Smooth muscle cell (in vitro differentiated cells): ENCODE data around the gene NMT2. TPM values are rescaled to one million over a fixed set of nuclear protein-coding genes. Genes with fewer than 3 reads are reported as not detected.
"Not testable (repeated sequence)": the region's sequence is repeated elsewhere in the genome, so short reads cannot be mapped to it uniquely, and the experiment has no call there.

ENCODE experiments used
- DNase-seq: peaks from one replicate; lab custom pipeline; 2025; ENCODE audit not compliant: unreplicated experiment; lab: John Stamatoyannopoulos, UW
- H2AFZ ChIP-seq: fragments of 200-600 bp; sonication (generic); 2 replicates; pipeline ENCODE4 v1.6.0; 2016; ENCODE audit warnings: antibody characterized with exemption, low read depth, mild to moderate bottlenecking
- H3F3A ChIP-seq: fragments of 200-600 bp; sonication (generic); 2 replicates; pipeline ENCODE4 v1.6.0; 2017; ENCODE audit warnings: antibody characterized with exemption, low read depth
- H3K27ac ChIP-seq: fragments of 200-600 bp; sonication (generic); 2 replicates; pipeline ENCODE4 v1.5.1; 2016; ENCODE audit warnings: low read depth, mild to moderate bottlenecking
- H3K27me3 ChIP-seq: fragments of 200-600 bp; sonication (generic); 2 replicates; pipeline ENCODE4 v1.6.1; 2016; ENCODE audit warnings: low read depth, mild to moderate bottlenecking
- H3K36me3 ChIP-seq: fragments of 200-600 bp; sonication (generic); 2 replicates; pipeline ENCODE4 v1.5.1; 2016; ENCODE audit warnings: low read depth
- H3K4me1 ChIP-seq: fragments of 200-600 bp; sonication (generic); 2 replicates; pipeline ENCODE4 v1.5.1; 2016; ENCODE audit warnings: low read depth
- H3K4me2 ChIP-seq: fragments of 200-600 bp; sonication (generic); 2 replicates; pipeline ENCODE4 v1.6.0; 2016; ENCODE audit warnings: mild to moderate bottlenecking
- H3K4me3 ChIP-seq: fragments of 200-600 bp; sonication (generic); 2 replicates; pipeline ENCODE4 v1.5.1; 2016; ENCODE audit warnings: mild to moderate bottlenecking
- H3K79me2 ChIP-seq: fragments of 200-600 bp; sonication (generic); 2 replicates; pipeline ENCODE4 v1.6.0; 2016; ENCODE audit warnings: low read depth, mild to moderate bottlenecking
- H3K9ac ChIP-seq: fragments of 200-600 bp; sonication (generic); 2 replicates; pipeline ENCODE4 v1.6.0; 2016; ENCODE audit warnings: low read depth
- H3K9me3 ChIP-seq: fragments of 200-600 bp; sonication (generic); replicated peaks from 2 replicates; pipeline ENCODE4 v1.5.1; 2016; ENCODE audit warnings: low read depth
- H4K20me1 ChIP-seq: fragments of 200-600 bp; sonication (generic); 2 replicates; pipeline ENCODE4 v1.6.0; 2016; ENCODE audit warnings: low read depth
- whole genome bisulfite sequencing: methylation state at CpG from one replicate; pipeline ENCODE4 v1.1.7; 2016; ENCODE audit warnings: low lambda C conversion rate; 5-methylcytosine and 5-hydroxymethylcytosine counted together
- polyA plus RNA-seq: library from polyadenylated mRNA; unstranded; fragments of >200 nt; fragmentation: Nextera tagmentation; extraction: Ambion mirVana; gene quantifications from 2 replicates; pipeline ENCODE4 v1.2.1, GENCODE V29; 2016
- total RNA-seq: library from RNA; depleted of rRNA; stranded (reverse); fragments of >200 nt; gene quantifications from 2 replicates; pipeline ENCODE4 v1.2.3, GENCODE V29; 2014
- TF ChIP-seq, protein P1 (sequence below): fragments of 200-600 bp; sonication (generic); IDR thresholded peaks from 2 replicates; pipeline ENCODE4 v1.5.1; 2017; ENCODE audit warnings: borderline replicate concordance, mild to moderate bottlenecking, antibody characterized with exemption; ENCODE audit not compliant: insufficient read depth, poor library complexity, severe bottlenecking

The NMT2 gene
- total and polyA plus RNA-seq, 2 experiments from 2014 or later: 9.4 to 9.5 TPM

DNA sequence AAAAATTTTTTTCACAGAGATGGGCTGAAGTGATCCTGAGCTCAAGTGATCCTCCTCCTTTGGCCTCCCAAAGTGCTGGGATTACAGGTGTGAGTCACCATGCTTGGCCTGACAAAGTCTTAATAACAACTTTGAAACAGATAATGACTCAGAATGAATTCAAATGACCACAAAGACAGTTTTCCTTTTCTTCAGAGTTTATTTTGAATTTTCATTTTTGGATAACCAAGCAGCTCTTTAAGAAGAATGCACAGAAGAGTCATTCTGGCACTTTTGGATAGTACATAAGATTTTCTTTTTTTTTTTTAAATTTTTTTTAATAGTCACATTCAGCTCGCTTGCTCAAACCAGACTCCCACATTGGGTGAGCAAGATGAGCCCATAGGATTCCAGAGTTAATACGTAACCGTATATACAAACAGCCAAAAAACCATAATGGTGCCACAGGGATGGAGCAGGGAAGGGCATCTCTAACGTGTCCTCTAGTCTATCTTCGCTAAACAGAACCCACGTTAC lies 43.0 kb upstream of the NMT2 start:
- no peak overlapping the region for H3K4me3 ChIP-seq
- DNase-seq: no peak
- peak overlapping the region; percentile 93 for H3K27ac ChIP-seq

DNA sequence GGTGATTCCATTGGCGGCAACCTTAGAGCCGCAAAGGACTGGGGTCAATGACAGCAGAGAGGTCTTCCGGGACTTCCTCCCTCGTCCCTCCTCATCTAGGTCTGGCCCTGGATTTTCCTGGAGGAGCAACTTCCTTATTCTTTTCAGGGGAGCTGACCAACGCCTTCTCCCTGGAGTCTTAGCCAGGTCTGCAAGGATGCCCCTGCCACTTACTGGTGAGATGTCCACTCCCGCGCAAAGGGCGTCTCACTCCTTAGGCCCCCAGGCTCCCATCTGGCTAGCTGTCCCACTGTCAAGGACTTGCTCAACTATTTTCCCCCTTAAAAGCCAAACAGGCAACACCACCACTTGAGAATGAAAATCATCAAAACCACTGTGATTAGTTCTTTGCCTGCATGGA lies 42.0 kb upstream of the NMT2 start:
- no peaks in the 10 kb centered on the region for H3K9me3 ChIP-seq
- H3K4me3 ChIP-seq: no peak overlapping the region
- H3K4me2 ChIP-seq: no peak overlapping the region
- peaks cover 8% of the 10 kb centered on the region for H3F3A ChIP-seq
- peaks cover 3% of the 10 kb centered on the region for H3K36me3 ChIP-seq
- no peak for DNase-seq
- peaks cover 8% of the 10 kb centered on the region for H4K20me1 ChIP-seq
- no peak overlapping the region for H3K9ac ChIP-seq
- peak overlapping the region; percentile 93 for H3K27ac ChIP-seq
- H2AFZ ChIP-seq: no peak overlapping the region
- no peaks in the 10 kb centered on the region for H3K27me3 ChIP-seq
- H3K79me2 ChIP-seq: no peaks in the 10 kb centered on the region
- 98% methylated on average over 8 of the region's 8 CpGs for WGBS
- H3K4me1 ChIP-seq: no peaks in the 10 kb centered on the region
- TF ChIP-seq, protein P1, sequence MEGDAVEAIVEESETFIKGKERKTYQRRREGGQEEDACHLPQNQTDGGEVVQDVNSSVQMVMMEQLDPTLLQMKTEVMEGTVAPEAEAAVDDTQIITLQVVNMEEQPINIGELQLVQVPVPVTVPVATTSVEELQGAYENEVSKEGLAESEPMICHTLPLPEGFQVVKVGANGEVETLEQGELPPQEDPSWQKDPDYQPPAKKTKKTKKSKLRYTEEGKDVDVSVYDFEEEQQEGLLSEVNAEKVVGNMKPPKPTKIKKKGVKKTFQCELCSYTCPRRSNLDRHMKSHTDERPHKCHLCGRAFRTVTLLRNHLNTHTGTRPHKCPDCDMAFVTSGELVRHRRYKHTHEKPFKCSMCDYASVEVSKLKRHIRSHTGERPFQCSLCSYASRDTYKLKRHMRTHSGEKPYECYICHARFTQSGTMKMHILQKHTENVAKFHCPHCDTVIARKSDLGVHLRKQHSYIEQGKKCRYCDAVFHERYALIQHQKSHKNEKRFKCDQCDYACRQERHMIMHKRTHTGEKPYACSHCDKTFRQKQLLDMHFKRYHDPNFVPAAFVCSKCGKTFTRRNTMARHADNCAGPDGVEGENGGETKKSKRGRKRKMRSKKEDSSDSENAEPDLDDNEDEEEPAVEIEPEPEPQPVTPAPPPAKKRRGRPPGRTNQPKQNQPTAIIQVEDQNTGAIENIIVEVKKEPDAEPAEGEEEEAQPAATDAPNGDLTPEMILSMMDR: no peak

More for the DNA sequence above, 43.0 kb upstream of the NMT2 start:
- no peak overlapping the region for H2AFZ ChIP-seq
- WGBS: 40% methylated on average over 6 of the region's 6 CpGs
- no peaks in the 10 kb centered on the region for H3K4me1 ChIP-seq
- peaks cover 3% of the 10 kb centered on the region for H3K36me3 ChIP-seq
- H3K27me3 ChIP-seq: no peaks in the 10 kb centered on the region
- peak overlapping the region; percentile 53 for H3K4me2 ChIP-seq
- no peaks in the 10 kb centered on the region for H3K79me2 ChIP-seq
- peaks cover 8% of the 10 kb centered on the region for H3F3A ChIP-seq
- TF ChIP-seq, protein P1: no peak
- H3K9ac ChIP-seq: peak overlapping the region; percentile 45
- peaks cover 8% of the 10 kb centered on the region for H4K20me1 ChIP-seq
- no peaks in the 10 kb centered on the region for H3K9me3 ChIP-seq

DNA sequence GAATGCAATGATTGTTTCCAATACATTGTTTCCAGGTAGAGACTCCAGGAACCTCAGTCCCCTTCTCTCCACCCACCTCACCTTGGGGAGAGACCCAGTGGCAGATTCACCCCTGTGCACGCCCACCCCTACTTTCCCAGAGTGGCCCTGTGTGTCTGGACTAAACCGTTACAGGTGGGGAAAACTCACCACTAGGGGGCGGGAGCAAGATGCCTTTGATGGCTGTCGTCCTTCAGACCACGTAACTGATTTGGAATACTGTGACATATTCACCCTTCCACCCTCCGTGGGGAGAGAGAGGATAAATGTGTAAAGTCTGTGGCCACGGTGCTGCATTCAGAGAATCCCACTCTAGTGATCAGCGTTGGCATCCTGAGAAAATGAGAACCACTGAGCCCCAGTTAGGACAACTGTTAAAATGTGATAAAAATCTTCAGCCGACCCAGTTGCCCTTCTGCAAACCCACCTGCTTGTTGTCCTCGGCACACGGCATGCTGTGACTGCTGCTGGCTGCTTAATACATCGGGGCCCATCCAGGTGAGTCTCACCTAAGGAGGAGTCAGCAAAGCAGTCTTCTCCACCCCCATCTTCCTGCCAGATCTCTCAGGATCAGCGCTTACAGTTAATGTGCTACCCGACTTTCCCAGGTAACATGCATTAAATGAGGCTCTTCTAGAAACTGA lies 41.5 kb upstream of the NMT2 start:
- peak; percentile 12 for DNase-seq
- no peak overlapping the region for H2AFZ ChIP-seq
- no peaks in the 10 kb centered on the region for H3K9me3 ChIP-seq
- no peaks in the 10 kb centered on the region for H3K4me1 ChIP-seq
- no peaks in the 10 kb centered on the region for H3K27me3 ChIP-seq
- no peak overlapping the region for H3K9ac ChIP-seq
- H4K20me1 ChIP-seq: peaks cover 8% of the 10 kb centered on the region
- H3K36me3 ChIP-seq: peaks cover 3% of the 10 kb centered on the region
- H3K79me2 ChIP-seq: no peaks in the 10 kb centered on the region
- WGBS: 45% methylated on average over 14 of the region's 14 CpGs
- H3F3A ChIP-seq: peaks cover 8% of the 10 kb centered on the region
- H3K4me2 ChIP-seq: no peak overlapping the region
- H3K4me3 ChIP-seq: no peak overlapping the region
- no peak overlapping the region for H3K27ac ChIP-seq
- TF ChIP-seq, protein P1: peak; percentile 81

DNA sequence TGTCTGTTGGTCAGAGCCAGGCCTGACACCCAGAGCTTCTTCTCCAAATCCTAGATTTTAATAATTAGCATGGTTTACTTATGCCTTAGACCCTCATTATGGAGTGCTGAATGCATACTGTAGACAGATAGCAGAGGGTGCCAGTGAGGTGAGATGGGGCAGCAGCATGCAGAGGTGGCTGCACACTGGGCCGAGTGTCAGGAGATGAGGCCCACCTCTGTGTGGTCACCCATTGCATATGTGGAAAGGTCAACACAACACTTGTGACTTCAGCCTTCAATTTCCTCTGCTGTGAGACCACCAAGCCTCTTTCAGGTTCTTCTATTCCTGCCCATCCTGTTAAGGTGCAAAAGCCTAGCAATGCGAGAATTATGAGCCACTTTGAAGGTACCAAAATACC lies 39.7 kb upstream of the NMT2 start:
- Histone ChIP-seq H4K20me1 (peaks cover 8% of the 10 kb centered on the region), H3K4me3 (no peak overlapping the region), H3K4me2 (no peak overlapping the region), H2AFZ (no peak overlapping the region), H3K4me1 (no peaks in the 10 kb centered on the region), H3F3A (peaks cover 8% of the 10 kb centered on the region), H3K27ac (no peak overlapping the region), H3K9me3 (no peaks in the 10 kb centered on the region), H3K79me2 (no peaks in the 10 kb centered on the region), H3K9ac (no peak overlapping the region), H3K27me3 (no peaks in the 10 kb centered on the region), H3K36me3 (peaks cover 3% of the 10 kb centered on the region)
- no peak for DNase-seq
- TF ChIP-seq, protein P1: no peak
- WGBS: 91% methylated on average over 2 of the region's 2 CpGs

DNA sequence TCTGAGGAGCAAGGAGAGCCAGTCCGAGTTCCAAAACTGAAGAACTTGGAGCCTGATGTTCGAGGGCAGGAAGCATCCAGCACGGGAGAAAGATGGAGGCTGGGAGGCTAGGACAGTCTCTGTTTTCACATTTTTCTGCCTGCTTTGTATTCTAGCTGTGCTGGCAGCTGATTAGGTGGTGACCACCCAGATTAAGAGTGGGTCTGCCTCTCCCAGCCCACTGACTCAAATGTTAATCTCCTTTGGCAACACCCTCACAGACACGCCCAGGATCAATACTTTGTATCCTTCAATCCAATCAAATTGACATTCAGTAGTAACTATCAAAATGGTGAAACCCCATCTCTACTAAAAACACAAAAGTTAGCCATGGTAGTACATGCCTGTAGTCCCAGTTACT lies 38.9 kb upstream of the NMT2 start:
- 97% methylated on average over 4 of the region's 4 CpGs for WGBS
- not testable (repeated sequence) for H3K4me2 ChIP-seq, H3K36me3 ChIP-seq, H3K9me3 ChIP-seq, DNase-seq, H3F3A ChIP-seq, H3K27ac ChIP-seq, H3K4me1 ChIP-seq, H3K79me2 ChIP-seq, H3K9ac ChIP-seq, H4K20me1 ChIP-seq, H3K4me3 ChIP-seq, H3K27me3 ChIP-seq, H2AFZ ChIP-seq
